Smooth muscle cell (in vitro differentiated cells): ENCODE measurements around the gene PPT2. TPM values are rescaled to one million over a fixed set of nuclear protein-coding genes. Genes with fewer than 3 reads are reported as not detected.

Source experiments
- DNase-seq: peaks from one replicate; lab custom pipeline; 2025; ENCODE audit not compliant: unreplicated experiment; lab: John Stamatoyannopoulos, UW
- H2AFZ ChIP-seq: fragments of 200-600 bp; sonication (generic); 2 replicates; pipeline ENCODE4 v1.6.0; 2016; ENCODE audit warnings: antibody characterized with exemption, low read depth, mild to moderate bottlenecking
- H3F3A ChIP-seq: fragments of 200-600 bp; sonication (generic); 2 replicates; pipeline ENCODE4 v1.6.0; 2017; ENCODE audit warnings: antibody characterized with exemption, low read depth
- H3K27ac ChIP-seq: fragments of 200-600 bp; sonication (generic); 2 replicates; pipeline ENCODE4 v1.5.1; 2016; ENCODE audit warnings: low read depth, mild to moderate bottlenecking
- H3K27me3 ChIP-seq: fragments of 200-600 bp; sonication (generic); 2 replicates; pipeline ENCODE4 v1.6.1; 2016; ENCODE audit warnings: low read depth, mild to moderate bottlenecking
- H3K36me3 ChIP-seq: fragments of 200-600 bp; sonication (generic); 2 replicates; pipeline ENCODE4 v1.5.1; 2016; ENCODE audit warnings: low read depth
- H3K4me1 ChIP-seq: fragments of 200-600 bp; sonication (generic); 2 replicates; pipeline ENCODE4 v1.5.1; 2016; ENCODE audit warnings: low read depth
- H3K4me2 ChIP-seq: fragments of 200-600 bp; sonication (generic); 2 replicates; pipeline ENCODE4 v1.6.0; 2016; ENCODE audit warnings: mild to moderate bottlenecking
- H3K4me3 ChIP-seq: fragments of 200-600 bp; sonication (generic); 2 replicates; pipeline ENCODE4 v1.5.1; 2016; ENCODE audit warnings: mild to moderate bottlenecking
- H3K79me2 ChIP-seq: fragments of 200-600 bp; sonication (generic); 2 replicates; pipeline ENCODE4 v1.6.0; 2016; ENCODE audit warnings: low read depth, mild to moderate bottlenecking
- H3K9ac ChIP-seq: fragments of 200-600 bp; sonication (generic); 2 replicates; pipeline ENCODE4 v1.6.0; 2016; ENCODE audit warnings: low read depth
- H3K9me3 ChIP-seq: fragments of 200-600 bp; sonication (generic); replicated peaks from 2 replicates; pipeline ENCODE4 v1.5.1; 2016; ENCODE audit warnings: low read depth
- H4K20me1 ChIP-seq: fragments of 200-600 bp; sonication (generic); 2 replicates; pipeline ENCODE4 v1.6.0; 2016; ENCODE audit warnings: low read depth
- CTCF ChIP-seq: fragments of 200-600 bp; sonication (generic); IDR thresholded peaks from 2 replicates; pipeline ENCODE4 v1.5.1; 2017; ENCODE audit warnings: borderline replicate concordance, mild to moderate bottlenecking, antibody characterized with exemption; ENCODE audit not compliant: insufficient read depth, poor library complexity, severe bottlenecking
- WGBS: methylation state at CpG from one replicate; pipeline ENCODE4 v1.1.7; 2016; ENCODE audit warnings: low lambda C conversion rate; 5-methylcytosine and 5-hydroxymethylcytosine counted together
- polyA plus RNA-seq: library from polyadenylated mRNA; unstranded; fragments of >200 nt; fragmentation: Nextera tagmentation; extraction: Ambion mirVana; gene quantifications from 2 replicates; pipeline ENCODE4 v1.2.1, GENCODE V29; 2016
- total RNA-seq: library from RNA; depleted of rRNA; stranded (reverse); fragments of >200 nt; gene quantifications from 2 replicates; pipeline ENCODE4 v1.2.3, GENCODE V29; 2014

The PPT2 gene
- total and polyA plus RNA-seq, 2 experiments from 2014 or later = 15.7 to 17.5 TPM

GRCh38 chr6:32168350-32168749 lies 14.4 kb downstream of the PPT2 start:
- Histone ChIP-seq H3K27me3 (no peaks in the 10 kb centered on the region), H3K79me2 (peaks cover 15% of the 10 kb centered on the region), H3K36me3 (no peaks in the 10 kb centered on the region), H3F3A (peaks cover 8% of the 10 kb centered on the region), H3K9ac (no peak overlapping the region), H3K4me2 (no peak overlapping the region), H3K4me1 (no peaks in the 10 kb centered on the region), H4K20me1 (no peaks in the 10 kb centered on the region), H3K27ac (peak overlapping the region; percentile 12), H3K4me3 (no peak overlapping the region), H2AFZ (no peak overlapping the region), H3K9me3 (no peaks in the 10 kb centered on the region)
- no peak for TF ChIP-seq CTCF
- WGBS = 86% methylated on average over 2 of the region's 2 CpGs
- DNase-seq = no peak

- Histone ChIP-seq H3K4me2 (no peak overlapping the region), H3F3A (peaks cover 8% of the 10 kb centered on the region), H4K20me1 (no peaks in the 10 kb centered on the region), H3K4me1 (no peaks in the 10 kb centered on the region), H3K4me3 (no peak overlapping the region), H3K9ac (no peak overlapping the region), H3K27ac (no peak overlapping the region), H3K9me3 (no peaks in the 10 kb centered on the region), H3K79me2 (peaks cover 22% of the 10 kb centered on the region), H2AFZ (no peak overlapping the region), H3K36me3 (no peaks in the 10 kb centered on the region), H3K27me3 (no peaks in the 10 kb centered on the region)
- TF ChIP-seq CTCF = no peak
- WGBS = 85% methylated on average over 11 of the region's 11 CpGs
- no peak for DNase-seq
Observed at GRCh38 chr6:32168807-32169591, 15.1 kb downstream of the PPT2 start.

GRCh38 chr6:32170294-32170693 lies 16.4 kb downstream of the PPT2 start:
- peaks cover 35% of the 10 kb centered on the region for H3K79me2 ChIP-seq
- H3K4me3 ChIP-seq = no peak overlapping the region
- WGBS = 83% methylated on average over 11 of the region's 11 CpGs
- DNase-seq = no peak
- H3K9ac ChIP-seq = no peak overlapping the region
- H4K20me1 ChIP-seq = no peaks in the 10 kb centered on the region
- no peaks in the 10 kb centered on the region for H3K36me3 ChIP-seq
- no peak for TF ChIP-seq CTCF
- no peak overlapping the region for H2AFZ ChIP-seq
- peaks cover 8% of the 10 kb centered on the region for H3F3A ChIP-seq
- no peak overlapping the region for H3K4me2 ChIP-seq
- peaks cover 8% of the 10 kb centered on the region for H3K4me1 ChIP-seq
- no peaks in the 10 kb centered on the region for H3K27me3 ChIP-seq
- no peaks in the 10 kb centered on the region for H3K9me3 ChIP-seq
- no peak overlapping the region for H3K27ac ChIP-seq

- H2AFZ ChIP-seq = no peak overlapping the region
- no peak overlapping the region for H3K9ac ChIP-seq
- no peaks in the 10 kb centered on the region for H4K20me1 ChIP-seq
- H3K27ac ChIP-seq = no peak overlapping the region
- 97% methylated on average over 6 of the region's 6 CpGs for WGBS
- no peaks in the 10 kb centered on the region for H3K27me3 ChIP-seq
- H3K79me2 ChIP-seq = peaks cover 41% of the 10 kb centered on the region
- TF ChIP-seq CTCF = no peak
- H3F3A ChIP-seq = peaks cover 9% of the 10 kb centered on the region
- peaks cover 9% of the 10 kb centered on the region for H3K4me1 ChIP-seq
- H3K4me2 ChIP-seq = no peak overlapping the region
- no peak for DNase-seq
- H3K9me3 ChIP-seq = no peaks in the 10 kb centered on the region
- no peaks in the 10 kb centered on the region for H3K36me3 ChIP-seq
- no peak overlapping the region for H3K4me3 ChIP-seq
Observed at GRCh38 chr6:32171234-32171633, 17.3 kb downstream of the PPT2 start.
